ENCODE data around the gene FITM2. TPM values are rescaled to one million over a fixed set of nuclear protein-coding genes. Genes with fewer than 3 reads are reported as not detected.

Gene FITM2
- total RNA-seq, 2 experiments from 2014 or later: 2.0 to 2.1 TPM

- ATAC-seq: no peak
- Mint-ChIP-seq H3K27ac (no peak overlapping the region), H3K27me3 (no peaks in the 10 kb centered on the region), H3K9me3 (no peaks in the 10 kb centered on the region), H3K4me3 (no peak overlapping the region), H3K36me3 (ENCODE audit: low read depth) (no peaks in the 10 kb centered on the region), H3K4me1 (ENCODE audit: low read depth) (no peaks in the 10 kb centered on the region)
- intact Hi-C loops (cut with micrococcal nuclease): no loop called here
- peak; percentile 41 for TF ChIP-seq CTCF (IDR thresholded peaks at IDR 0.05)
- CTCF ChIA-PET: interaction anchor here (1.1 to 2.4 kb wide), 2 partner anchors 39 to 54 kb away, joined by 4 to 12 read pairs; partner anchors contain the start of gene FITM2
- peak; percentile 7 for DNase-seq
- POLR2A ChIA-PET: no interaction called here
These were observed 38.9 kb downstream of the FITM2 start for GRCh38 chr20:44271915-44272663.

GRCh38 chr20:44268802-44269201 lies 42.2 kb downstream of the FITM2 start:
- intact Hi-C loops (cut with micrococcal nuclease): no loop called here
- H3K9me3 Mint-ChIP-seq: no peaks in the 10 kb centered on the region
- no peaks in the 10 kb centered on the region for H3K36me3 Mint-ChIP-seq (ENCODE audit: low read depth)
- H3K27me3 Mint-ChIP-seq: no peaks in the 10 kb centered on the region
- CTCF ChIA-PET: no interaction called here
- H3K4me1 Mint-ChIP-seq (ENCODE audit: low read depth): no peaks in the 10 kb centered on the region
- no peak for TF ChIP-seq CTCF (IDR thresholded peaks at IDR 0.05)
- H3K27ac Mint-ChIP-seq: no peak overlapping the region
- H3K4me3 Mint-ChIP-seq: no peak overlapping the region
- DNase-seq: no peak
- POLR2A ChIA-PET: no interaction called here
- no peak for ATAC-seq

- no peak overlapping the region for H3K27ac Mint-ChIP-seq
- POLR2A ChIA-PET: interaction anchor here (1.0 kb wide), 1 partner anchor 18 kb away, joined by 3 read pairs; no protein-coding TSS in a partner anchor
These were observed 46.7 kb downstream of the FITM2 start for GRCh38 chr20:44264287-44264686.

GRCh38 chr20:44258226-44258890 lies 52.6 kb downstream of the FITM2 start:
- DNase-seq: no peak
- ChIA-PET POLR2A (no interaction called here), CTCF (no interaction called here)
- intact Hi-C loops (cut with micrococcal nuclease): no loop called here
- TF ChIP-seq CTCF (IDR thresholded peaks at IDR 0.05): no peak
- Mint-ChIP-seq H3K9me3 (no peaks in the 10 kb centered on the region), H3K27me3 (no peaks in the 10 kb centered on the region), H3K27ac (no peak overlapping the region), H3K36me3 (ENCODE audit: low read depth) (no peaks in the 10 kb centered on the region), H3K4me3 (no peak overlapping the region), H3K4me1 (ENCODE audit: low read depth) (no peaks in the 10 kb centered on the region)
- no peak for ATAC-seq

More at GRCh38 chr20:44264287-44264686, 46.7 kb downstream of the FITM2 start:
- intact Hi-C loops (cut with micrococcal nuclease): no loop called here
- no peak for TF ChIP-seq CTCF (IDR thresholded peaks at IDR 0.05)
- Mint-ChIP-seq H3K27me3 (no peaks in the 10 kb centered on the region), H3K4me3 (no peak overlapping the region), H3K4me1 (ENCODE audit: low read depth) (no peaks in the 10 kb centered on the region), H3K36me3 (ENCODE audit: low read depth) (no peaks in the 10 kb centered on the region), H3K9me3 (no peaks in the 10 kb centered on the region)
- CTCF ChIA-PET: interaction anchor here (1.2 to 1.4 kb wide), 2 partner anchors 47 to 120 kb away, joined by 3 read pairs; no protein-coding TSS in a partner anchor
- DNase-seq (peak; percentile 8), ATAC-seq (no peak)

- ATAC-seq (no peak), DNase-seq (no peak)
- ChIA-PET CTCF (no interaction called here), POLR2A (no interaction called here)
- Mint-ChIP-seq H3K27me3 (no peaks in the 10 kb centered on the region), H3K36me3 (ENCODE audit: low read depth) (no peaks in the 10 kb centered on the region), H3K4me3 (no peak overlapping the region), H3K4me1 (ENCODE audit: low read depth) (no peaks in the 10 kb centered on the region), H3K9me3 (no peaks in the 10 kb centered on the region), H3K27ac (no peak overlapping the region)
- intact Hi-C loops (cut with micrococcal nuclease): no loop called here
- TF ChIP-seq CTCF (IDR thresholded peaks at IDR 0.05): no peak
These were observed 54.0 kb downstream of the FITM2 start for GRCh38 chr20:44256961-44257360.
